Measurements from ENCODE around the gene TRAP1.
A peak's percentile ranks its signal among the peaks of the same experiment; 100 is the strongest.

TRAP1 gene

DNA sequence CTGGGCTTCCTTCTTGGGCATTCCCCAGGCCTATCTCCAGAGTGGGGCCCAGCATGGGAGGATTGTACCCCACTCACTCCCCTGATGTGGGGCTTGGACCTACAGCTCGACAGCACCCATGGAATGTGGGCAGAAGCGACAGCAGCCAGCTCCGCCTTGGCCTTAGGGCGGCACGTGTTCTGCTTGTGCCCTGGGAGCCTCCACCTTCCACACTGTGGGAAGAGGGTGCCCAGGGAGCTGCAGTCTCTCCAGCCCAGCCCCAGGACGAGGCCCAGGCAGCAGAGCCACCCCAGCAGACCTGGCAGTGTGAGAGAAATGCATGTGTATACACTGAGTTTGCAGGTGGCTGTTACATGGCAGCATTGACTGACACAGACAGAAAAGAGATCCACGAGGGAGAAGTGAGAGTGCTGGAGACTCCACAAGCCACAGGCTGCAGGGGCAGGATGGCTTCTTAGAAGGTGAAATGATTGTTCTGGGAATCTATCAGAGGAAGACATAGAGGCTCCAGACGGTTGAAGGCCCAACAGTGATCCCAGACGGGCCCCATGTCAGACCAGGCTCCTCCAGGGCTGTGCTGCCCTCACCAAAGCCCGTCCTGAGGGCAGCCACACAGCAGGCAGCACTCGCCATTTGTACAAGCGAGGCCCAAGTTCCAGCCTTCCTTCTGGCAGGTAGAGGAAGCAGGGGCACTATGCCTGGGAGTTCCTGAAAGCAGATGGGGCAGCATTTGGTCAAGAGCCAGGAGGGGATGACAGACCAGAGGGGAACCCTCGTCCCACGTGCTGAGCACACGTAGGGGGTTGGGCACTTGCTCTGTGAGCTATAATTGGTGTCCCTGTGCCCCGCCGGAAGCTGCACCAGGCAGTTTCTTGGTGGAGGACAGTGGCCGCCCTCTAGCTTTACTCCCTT lies 65.6 kb downstream of the TRAP1 start:
- no peak for DNase-seq (ENCODE audit: low spot score)

DNA sequence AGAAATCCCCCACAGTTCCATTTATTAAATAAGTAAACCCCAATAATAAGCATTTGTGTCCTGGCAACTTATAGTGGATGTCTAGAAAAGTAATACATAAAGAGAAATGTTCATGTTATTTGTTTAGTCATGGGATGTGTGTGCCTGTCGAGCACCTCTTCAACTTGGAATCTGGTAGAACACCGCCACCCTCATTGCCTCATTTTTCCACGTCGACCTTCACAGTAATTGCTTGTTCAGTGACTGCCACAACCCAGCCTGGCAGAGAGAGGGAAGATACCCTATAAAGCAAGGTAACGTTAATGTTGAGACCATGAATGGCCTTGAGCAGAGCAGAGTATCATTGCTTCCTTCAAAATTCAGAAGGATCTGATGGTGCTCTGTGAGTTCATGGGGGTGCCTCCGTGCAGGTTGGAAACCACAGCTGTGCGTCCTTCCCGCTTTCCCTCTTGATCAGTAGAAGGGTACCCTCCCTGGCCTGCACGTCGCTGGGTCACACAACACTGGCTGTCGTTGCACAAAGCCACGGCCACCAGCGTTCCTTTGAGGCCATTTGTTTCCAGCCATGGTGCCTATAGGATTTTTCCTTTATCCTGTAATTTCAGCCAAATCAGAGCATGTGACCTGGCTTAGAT lies 66.6 kb downstream of the TRAP1 start:
- DNase-seq (ENCODE audit: low spot score): no peak

DNA sequence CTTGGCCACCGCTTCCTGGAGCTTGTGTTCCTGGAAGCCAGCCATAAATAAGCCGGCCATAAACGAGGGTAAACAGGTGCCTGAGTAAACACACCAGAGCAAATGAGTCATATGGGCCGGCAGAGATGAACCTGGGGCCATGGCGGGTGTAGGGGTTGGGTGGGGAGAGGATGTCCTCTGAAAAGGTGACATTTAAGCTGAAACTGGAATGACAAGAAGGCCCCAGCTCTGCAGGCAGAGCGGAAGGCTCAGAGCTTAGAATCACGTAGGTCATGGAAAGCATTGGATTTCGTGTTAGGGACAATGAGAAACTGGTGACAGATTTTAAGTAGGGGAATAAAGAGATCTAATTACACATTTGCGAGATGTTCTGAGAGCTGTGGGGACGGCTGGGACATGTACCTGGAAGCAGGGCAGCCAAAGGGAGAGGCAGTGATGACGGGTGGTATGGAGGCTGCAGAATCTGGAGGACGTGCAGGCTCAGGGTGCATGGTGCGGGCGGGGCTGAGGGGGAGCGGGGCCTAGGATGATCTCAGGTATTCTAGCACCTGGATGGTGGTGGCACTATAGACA lies 70.9 kb downstream of the TRAP1 start:
- DNase-seq (ENCODE audit: low spot score): no peak

- DNase-seq (ENCODE audit: low spot score): no peak
Observed at GRCh38 chr16:3645504-3646347, 71.6 kb downstream of the TRAP1 start.

DNA sequence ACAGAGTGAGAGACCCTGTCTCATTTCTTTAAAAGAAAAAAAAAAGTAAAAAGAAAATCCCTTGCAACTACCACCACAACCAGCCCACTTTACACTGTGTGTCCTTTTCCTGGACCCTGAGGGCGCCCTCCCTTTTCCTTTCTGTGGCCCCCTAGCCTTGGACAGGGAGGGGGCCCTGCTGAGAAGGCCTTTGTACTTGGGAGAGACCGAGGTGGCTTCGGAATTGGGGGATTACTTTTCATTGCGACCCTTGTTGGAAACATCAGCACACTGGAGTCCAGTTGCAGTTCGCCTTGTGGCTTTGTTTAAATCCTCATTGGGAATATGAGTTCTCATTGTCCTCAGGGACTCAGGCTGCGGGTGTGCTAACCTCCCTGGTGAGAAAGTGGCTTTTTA lies 72.2 kb downstream of the TRAP1 start:
- DNase-seq (ENCODE audit: low spot score): no peak

GRCh38 chr16:3643095-3643730 lies 74.1 kb downstream of the TRAP1 start:
- DNase-seq (ENCODE audit: low spot score): no peak

- peak; percentile 8 for DNase-seq (ENCODE audit: low spot score)
Observed at GRCh38 chr16:3642397-3643094, 74.8 kb downstream of the TRAP1 start.

DNA sequence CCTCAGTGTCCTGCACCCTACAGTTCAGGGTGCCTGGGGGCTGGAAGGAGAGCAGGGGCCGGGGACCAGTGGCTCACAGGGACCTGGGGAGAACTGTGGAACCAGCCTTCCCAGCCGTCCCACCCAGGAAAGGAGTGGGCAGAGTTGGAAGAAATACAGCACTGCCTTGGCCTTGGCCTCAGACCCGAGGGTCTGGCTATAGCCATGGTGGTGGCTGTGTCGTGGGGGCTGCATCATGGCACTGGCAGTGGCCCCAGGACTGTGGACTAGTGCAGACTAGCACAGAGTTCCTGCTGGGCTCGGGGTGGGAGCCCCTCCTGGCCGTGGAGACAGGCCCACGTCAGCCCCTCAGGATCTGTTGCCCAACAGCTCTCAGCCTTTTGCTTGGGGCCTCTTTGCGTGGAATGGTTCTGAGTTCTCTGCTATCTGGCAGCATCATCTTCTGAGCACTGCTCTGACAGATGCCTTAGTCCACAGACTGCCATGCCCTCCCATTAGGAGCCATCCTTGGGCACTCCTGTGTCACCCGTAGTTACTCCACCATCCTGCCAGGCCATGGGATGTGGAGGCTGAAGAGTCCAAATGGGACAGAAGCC lies 75.4 kb downstream of the TRAP1 start:
- no peak for DNase-seq (ENCODE audit: low spot score)

GRCh38 chr16:3640632-3641501 lies 76.5 kb downstream of the TRAP1 start:
- no peak for DNase-seq (ENCODE audit: low spot score)

DNA sequence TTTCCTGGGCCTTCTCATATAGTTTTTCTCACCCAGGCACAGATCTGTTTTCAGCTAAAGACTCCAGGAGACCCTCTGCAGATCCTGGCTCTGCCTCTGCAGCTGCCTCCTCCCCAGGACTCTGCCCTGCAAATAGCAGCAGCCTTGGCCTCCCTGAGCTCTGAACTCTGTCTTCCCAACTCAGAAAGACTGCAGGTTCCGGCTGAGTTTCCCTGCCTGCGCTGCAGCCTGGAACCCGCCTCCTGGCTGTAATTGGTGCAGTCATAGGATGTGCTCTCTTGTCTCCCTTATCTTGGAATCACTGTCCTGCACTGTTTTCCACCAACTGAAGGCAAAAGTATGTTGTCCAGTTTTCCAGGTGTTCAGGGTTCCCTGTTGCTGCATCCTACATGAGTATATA lies 77.1 kb downstream of the TRAP1 start:
- no peak for DNase-seq (ENCODE audit: low spot score)

GRCh38 chr16:3638916-3639644 lies 78.2 kb downstream of the TRAP1 start:
- no peak for DNase-seq (ENCODE audit: low spot score)

- no peak for DNase-seq (ENCODE audit: low spot score)
Observed at GRCh38 chr16:3637371-3637923, 79.9 kb downstream of the TRAP1 start.

- no peak for DNase-seq (ENCODE audit: low spot score)
Observed at GRCh38 chr16:3625911-3626732, 91.2 kb downstream of the TRAP1 start.

GRCh38 chr16:3625331-3625730 lies 92.0 kb downstream of the TRAP1 start:
- DNase-seq (ENCODE audit: low spot score): no peak

GRCh38 chr16:3623642-3624041 lies 93.7 kb downstream of the TRAP1 start:
- DNase-seq (ENCODE audit: low spot score): no peak

- DNase-seq (ENCODE audit: low spot score): no peak
Observed at GRCh38 chr16:3618769-3619141, 98.6 kb downstream of the TRAP1 start.

DNA sequence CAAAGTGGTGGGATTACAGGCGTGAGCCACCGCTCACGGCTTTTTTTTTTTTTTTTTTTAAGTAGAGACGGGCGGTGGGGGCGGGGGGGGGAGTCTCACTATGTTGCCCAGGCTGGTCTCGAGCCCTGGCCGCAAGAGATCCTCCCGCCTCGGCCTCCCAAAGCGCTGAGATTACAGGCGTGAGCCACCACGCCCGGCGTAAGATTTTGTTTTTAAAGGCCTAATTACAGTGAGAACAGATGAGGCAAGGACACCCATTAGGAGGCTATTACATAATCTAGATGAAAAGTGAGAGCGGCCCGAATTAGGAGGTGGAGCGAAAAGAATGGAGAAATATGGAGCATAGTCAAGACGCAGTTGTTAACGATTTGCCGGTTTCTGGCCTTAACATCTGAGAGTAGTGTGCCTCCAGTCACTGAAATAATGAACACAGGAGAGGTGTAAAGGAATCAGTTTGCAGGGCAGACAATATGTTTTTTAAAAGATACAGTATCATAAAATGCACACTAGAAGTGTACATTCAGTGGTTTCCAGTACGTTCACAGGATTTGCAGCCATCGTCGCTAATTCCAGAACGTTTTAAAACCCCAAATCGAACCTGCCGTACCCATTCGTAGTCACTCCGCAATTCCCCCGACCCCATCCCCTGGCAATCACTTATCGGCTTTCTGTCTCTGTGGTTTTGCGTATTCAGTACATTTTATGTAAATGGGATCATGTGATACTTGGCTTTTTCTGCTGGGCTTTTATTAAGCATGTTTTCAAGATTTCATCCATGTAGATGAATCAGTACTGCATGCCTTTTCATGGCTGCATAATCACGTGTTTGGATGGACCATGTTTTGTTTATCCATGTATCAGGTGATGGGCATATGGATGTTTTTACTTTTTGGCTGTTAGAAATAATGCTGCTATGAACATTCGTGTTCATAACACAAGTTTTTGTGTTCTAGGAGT lies 104.5 kb downstream of the TRAP1 start:
- no peak for DNase-seq (ENCODE audit: low spot score)
